ENCODE results near the gene ZNF684.

The ZNF684 gene

DNA sequence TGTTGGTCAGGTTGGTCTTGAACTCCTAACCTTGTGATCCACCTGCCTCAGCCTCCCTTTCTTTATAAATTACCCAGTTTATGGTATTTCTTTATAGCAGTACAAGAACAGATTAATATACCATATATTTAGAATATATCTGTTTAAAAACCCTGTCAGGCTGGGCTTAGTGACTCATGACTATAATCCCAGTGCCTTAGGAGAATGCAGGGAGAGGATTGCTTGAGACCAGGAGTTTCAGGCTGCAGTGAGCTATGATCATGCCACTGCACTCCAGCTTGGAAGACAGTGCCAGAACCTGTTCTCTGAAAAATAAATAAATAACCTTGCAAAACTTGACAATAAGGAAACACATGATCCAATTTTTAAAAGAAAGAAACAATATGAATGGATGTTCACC lies 43.9 kb downstream of the ZNF684 start:
- DNase-seq: no peak

- DNase-seq: no peak
Observed at GRCh38 chr1:40582116-40582515, 50.7 kb downstream of the ZNF684 start.

DNA sequence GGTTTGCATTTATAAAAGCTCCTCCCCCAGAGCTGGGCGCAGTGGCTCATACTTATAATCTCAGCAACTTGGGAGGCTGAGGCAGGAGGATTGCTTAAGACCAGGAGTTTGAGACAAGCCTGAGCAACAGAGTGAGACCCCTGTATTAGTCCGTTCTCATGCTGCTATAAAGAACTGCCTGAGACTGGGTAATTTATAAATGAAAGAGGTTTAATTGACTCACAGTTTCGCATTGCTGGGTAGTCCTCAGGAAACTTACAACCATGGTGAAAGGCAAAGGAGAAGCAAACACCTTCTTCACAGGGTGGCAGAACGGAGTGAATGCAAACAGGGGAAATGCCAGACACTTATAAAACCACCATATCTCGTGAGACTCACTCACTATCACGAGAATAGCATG lies 52.5 kb downstream of the ZNF684 start:
- no peak for DNase-seq

GRCh38 chr1:40588586-40588985 lies 57.1 kb downstream of the ZNF684 start:
- no peak for DNase-seq

DNA sequence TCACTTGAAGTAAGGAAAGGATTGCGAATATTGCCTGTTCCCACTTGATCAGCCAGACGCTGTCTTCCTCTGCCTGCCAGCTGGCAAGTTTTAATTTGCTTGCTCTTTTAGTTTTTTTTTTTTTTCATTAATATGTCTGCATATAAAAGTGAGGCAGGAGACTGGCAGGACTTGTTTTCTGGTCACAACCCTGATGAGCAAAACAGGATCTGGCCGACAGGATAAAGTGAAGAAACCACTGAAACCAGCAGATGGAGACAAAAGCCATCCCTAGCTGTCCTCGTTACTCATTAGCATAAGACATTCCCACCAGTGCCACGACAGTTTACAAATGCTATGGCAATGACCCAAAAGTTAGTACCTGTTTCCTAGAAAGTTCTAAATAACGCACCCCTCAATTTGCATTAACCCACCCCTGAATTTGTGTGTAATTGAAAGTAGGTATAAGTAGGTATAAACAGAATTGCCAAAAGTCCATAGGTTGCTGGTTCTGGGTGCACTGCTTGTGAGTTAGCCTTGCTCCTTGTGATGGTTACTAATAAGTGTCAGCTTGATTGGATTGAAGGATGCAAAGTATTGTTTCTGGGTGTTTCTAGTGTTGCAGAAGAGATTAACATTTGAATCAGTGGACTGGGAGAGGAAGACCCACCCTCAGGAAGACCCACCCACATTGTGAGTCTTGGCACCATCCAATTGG lies 60.8 kb downstream of the ZNF684 start:
- peak; percentile 15 to 29 for DNase-seq

DNA sequence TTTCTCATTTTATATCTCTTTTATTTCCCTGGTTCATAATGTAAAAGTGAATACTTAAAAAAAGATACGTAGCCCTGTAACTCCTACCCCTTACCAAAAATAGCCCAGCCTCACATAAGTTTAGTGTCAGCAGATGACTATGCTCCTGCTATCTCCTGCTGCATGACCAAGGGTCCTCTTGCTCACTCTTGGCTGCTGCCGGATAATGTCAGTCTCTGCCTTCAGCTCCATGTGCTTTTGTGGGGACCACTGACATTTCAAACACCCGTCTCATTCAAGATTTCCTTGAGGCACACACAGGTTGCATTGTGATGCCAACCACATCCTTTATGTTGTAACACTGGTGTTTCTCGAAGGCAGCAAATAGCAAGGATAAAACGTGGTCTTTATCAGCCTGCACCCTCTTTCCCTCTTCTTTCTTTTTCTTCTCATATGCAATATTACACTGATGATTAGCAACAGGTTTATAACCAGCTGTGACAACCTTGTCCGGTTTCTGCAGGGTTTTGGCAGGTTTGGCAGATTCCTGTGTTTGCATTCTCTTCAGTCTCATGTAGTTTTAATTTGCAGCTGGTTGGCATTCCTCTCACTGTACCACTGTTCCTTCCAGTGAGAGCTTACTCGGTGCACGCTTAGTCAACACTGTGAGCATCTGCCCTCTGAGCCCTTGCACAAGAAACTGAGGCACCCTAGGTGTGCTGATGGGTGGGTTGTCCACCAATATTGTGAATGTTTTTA lies 62.2 kb downstream of the ZNF684 start:
- DNase-seq: no peak

DNA sequence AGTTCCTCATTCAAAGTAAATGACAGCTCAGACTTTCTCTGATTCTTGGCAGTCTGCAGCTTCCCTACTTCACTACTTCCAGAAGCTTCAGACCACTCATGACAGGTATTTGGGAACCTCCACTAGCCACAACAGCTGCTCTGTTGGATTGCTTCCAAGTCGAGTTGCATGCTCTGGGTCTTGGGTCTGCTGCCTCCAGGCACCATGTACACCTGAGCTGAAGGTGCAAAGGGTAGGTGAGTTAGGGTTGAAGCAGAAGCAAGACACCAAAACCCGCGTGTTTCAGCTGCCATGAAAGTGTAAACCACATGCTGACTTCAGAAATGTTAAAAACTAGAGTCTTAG lies 62.7 kb downstream of the ZNF684 start:
- no peak for DNase-seq

GRCh38 chr1:40595623-40596022 lies 64.2 kb downstream of the ZNF684 start:
- no peak for DNase-seq
